T-helper 2 cell (primary cell): ENCODE data around the gene MXRA7.
A peak's percentile ranks its signal among the peaks of the same experiment; 100 is the strongest.
"Not testable (repeated sequence)": the region's sequence is repeated elsewhere in the genome, so short reads cannot be mapped to it uniquely, and the experiment has no call there.

Experiments used
- DNase-seq, 5 experiments: peaks; one replicate each; pipeline versions ENCODE4 v3.0.0 to v3.0.0-alpha.2; 2012 to 2022

Gene MXRA7

DNA sequence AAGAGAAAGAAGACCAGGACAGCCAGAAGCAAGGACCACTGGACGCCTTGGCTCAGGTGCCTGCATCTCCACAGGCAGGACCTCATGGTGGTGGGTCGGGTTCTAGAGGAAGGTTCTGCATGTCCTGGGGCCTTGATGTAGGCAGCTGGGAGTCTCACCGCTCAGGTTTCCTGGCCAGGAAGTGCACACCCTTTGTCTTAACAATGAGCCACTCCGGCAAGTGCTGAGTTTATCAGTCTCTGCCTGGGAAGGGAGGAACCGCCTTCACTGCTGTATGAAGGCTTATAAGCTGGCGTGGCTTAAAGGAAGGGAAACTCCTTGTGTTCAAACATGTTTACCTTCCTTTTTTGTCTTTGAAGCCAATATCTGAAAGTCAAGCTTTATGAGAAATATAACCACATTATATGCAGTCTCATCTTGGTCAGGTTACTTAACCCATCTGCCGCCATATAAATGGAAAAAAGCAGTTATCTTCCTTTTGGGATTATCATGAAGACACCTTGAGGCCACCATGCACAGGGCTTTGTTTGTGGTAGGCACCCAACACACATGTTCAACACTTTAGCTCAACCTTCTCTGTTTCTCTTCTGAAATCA is 67.1 kb downstream of the MXRA7 start, which contains the start of gene ST6GALNAC1:
Gene ST6GALNAC1 (minus strand): TSS at position 205 of the 596 bp plus-strand sequence. CDS start 119 bp downstream, at position 86.
- peak in 1 of 5 experiments; percentile 63 for DNase-seq

GRCh38 chr17:76642994-76643393 is 67.8 kb downstream of the MXRA7 start:
- peak in 1 of 5 experiments; percentile 23 for DNase-seq

DNA sequence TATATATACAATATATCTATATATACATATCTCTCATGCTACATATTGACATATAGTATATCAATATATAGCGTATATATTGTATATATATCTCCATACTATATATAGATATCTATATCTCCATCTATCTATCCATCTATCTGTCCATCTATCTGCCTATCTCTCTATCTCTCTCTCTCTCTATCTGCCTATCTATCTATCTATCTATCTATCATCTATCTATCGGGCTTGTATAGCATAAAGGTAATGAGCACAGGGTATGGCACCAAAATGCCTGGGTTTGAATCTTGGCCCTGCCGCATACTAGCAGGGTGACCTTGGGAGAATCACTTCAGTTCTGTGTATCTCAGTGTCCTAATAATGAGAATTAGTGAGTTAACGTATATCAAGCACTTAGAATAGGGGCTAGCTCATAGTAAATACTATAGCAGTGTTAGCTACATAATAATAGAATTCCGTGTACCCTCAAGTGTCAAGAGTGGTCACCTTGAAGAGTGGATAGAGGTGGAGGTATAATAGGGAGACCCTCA is 68.7 kb downstream of the MXRA7 start:
- no peak for DNase-seq

- no peak for DNase-seq
Observed at GRCh38 chr17:76641501-76641900, 69.3 kb downstream of the MXRA7 start.

DNA sequence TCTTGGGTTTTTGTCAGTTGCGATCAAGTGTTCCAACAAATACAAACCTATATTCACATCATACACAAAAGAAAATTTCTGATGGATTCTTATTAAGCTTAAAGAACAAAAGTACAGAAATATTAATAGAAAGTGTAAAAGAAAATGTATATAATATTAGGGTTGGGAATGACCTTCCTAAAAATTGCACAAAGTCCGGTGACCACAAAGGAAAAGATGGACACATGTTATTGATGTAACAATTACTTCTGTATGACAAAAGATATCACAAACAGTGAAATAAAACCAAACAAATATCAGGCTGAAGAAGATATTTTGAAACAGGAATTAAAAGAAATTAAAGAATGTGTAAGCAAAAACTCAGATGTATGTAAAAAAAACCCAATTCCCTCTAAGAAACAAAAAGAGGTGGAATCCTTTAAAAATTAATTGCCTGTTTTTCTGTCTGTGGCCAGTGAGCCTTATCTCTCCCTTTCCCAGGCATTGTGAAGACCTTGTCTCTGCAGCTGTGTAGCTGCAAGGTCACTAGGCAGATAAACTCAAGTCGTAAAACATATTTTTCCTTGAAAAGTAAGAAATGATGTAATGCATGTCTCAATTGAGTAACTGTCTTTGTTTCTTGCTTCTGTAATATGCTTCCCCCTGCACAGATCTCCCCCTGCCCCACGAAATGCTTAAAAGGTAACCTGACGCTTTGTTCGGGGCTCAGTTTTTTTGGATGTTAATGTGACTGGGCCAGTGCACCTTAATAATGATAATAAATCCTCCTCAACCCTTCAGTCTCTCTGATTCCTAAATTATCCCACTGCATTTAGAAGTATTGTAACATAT is 70.0 kb downstream of the MXRA7 start:
- DNase-seq: no peak

GRCh38 chr17:76638263-76638662 is 72.5 kb downstream of the MXRA7 start:
- DNase-seq: no peak

DNA sequence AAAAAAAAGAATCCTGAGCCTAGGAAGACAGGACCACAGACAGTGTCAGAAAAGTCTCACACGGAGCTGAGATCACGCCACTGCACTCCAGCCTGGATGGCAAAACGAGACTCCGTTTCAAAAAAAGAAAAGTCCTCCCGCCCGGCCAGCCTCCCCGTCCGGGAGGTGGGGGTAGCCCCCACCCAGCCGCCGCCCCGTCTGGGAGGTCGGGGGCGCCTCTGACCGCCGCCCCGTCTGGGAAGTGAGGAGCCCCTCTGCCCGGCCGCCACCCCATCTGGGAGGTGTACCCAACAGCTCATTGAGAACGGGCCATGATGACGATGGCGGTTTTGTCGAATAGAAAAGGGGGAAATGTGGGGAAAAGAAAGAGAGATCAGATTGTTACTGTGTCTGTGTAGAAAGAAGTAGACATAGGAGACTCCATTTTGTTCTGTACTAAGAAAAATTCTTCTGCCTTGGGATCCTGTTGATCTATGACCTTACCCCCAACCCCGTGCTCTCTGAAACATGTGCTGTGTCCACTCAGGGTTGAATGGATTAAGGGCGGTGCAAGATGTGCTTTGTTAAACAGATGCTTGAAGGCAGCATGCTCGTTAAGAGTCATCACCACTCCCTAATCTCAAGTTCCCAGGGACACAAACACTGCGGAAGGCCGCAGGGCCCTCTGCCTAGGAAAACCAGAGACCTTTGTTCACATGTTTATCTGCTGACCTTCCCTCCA is 74.1 kb downstream of the MXRA7 start:
- DNase-seq: not testable (repeated sequence)

DNA sequence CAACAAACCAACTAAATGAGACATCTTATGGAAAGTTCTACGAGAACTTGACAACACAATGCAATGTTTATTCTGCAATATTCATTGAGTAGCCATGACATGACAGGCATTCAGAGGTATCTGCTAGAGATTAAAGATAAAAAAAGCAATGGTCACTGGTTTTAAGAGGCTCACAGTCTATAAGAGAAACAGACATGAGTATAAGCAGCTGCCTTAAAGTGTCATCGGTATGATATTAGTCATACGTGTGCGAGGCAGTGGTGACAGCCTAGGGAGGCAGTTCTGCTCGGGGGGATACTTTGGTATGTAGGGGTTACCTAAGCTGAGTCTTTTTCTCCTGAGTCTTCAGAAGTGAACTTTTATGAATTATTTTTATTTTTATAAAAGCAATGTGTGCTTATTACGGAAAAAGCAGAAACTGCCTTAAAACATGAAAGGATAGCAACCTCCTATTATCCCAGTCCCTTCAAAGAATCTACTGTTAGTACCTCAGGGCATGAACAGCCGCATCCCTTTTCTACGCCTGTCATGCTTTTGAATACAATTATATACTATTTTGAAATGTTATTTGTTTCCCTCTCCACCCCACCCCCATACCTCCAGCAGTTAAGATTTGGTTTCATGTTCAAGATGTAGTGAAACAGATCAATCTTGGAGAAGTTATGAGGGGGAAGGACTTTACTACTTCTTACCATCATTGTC is 75.0 kb downstream of the MXRA7 start:
- no peak for DNase-seq

DNA sequence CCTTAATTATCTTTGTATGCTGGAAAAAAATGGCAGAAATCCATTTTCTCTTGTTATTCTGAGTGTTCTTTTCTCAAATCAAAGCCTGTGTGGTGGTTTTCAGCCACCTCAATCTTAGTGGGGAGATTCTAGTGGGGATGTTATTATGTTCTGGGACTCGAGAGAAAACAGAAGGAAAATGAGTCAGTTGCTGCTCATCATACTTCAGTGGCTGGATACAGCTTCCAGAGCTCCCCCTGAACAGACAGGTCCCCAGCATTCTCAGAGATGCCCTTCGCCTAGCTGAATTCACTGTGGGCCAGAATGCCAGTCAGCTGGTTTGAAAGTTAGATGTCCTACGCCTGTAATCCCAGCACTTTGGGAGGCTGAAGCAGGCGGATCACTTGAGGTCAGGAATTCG is 75.7 kb downstream of the MXRA7 start:
- no peak for DNase-seq

DNA sequence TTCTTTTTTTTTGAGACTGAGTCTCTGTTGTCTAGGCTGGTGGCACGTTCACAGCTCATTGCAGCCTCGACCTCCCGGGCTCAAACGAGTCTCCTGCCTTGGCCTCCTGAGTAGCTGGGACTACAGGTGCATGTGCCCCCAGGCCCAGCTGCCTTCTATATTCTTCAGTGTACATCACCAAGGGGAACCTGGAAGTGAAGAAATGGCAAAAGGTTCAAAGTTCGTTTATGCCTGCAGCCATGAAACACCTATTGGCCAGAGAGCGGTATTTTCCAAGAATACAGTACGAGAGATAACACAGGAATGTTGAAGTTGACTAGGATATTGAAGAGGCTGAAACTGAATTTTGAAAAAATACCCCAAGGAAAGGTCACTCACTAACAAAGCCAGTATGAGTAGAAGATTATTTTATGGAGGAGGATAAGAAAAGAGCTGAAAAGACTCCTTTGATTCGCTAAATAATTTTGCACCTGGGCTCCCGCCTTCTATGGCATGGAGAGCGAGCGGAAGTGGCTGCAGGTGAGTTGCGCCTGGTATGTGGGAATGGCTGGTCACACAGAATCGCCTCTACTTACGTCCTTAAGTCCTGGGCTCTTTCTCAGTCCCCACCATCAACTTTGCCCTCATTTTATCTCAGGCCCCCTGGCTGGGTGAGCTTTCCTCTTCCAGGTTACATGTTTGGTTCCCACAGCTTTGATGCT is 77.0 kb downstream of the MXRA7 start:
- DNase-seq: no peak

DNA sequence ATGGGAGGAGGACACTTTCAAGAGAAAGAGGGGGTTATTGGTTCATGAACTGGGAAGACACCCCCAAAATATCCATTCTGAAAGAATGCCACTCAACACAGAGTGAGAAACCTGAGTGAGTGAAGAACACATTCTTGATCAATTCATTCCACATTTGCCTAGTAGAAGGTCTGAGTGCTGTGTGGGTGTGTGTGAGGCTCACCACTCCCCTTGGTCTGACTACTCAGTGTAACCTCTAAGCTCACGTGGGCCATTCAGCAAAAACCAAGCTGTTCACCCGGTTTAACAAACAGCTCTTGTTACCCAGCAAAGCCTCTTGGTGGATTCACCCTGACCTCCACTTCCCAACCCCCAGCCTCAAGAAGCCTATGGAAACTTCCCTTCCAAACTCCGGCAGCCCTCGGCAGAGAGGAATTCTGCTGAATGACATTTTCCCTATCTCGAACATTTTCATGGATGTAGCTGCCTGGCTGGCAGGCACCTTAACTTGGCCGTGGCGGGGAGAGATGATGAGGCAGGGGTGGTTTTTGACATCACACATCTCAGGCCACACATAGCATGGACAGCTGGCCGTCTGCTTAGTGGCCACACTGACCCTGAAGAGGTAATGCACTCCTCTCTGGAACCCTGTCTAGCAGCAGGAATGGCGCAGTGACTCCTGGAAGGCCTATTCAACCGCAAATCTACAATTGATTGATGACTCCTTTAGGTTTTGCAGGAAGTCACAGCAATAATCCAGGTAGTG is 78.8 kb downstream of the MXRA7 start:
- DNase-seq: peak in 1 of 5 experiments; percentile 77

DNA sequence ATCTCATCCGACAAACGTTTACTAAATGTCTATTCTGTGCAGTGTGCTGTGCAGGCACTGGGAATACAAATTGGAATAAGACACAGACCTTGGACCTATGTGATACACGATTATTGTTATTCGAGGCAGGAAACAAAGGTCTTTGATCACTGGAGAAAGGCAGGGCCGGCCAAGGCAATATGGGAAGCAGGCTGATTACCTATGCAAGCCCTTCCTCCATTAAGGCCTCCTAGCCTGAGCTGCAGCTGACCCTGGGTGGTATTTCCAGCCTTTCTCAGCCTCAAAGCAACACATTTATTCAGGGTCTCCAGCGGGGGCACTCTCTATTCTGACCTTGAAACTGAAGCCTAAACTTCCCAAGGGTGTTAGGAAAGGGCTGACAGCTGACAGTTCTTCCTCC is 80.6 kb downstream of the MXRA7 start:
- no peak for DNase-seq
